Astrocyte of the spinal cord (primary cell): ENCODE measurements around the gene SLC17A7.

Experiments
- DNase-seq: peaks from one replicate; pipeline ENCODE4 v3.0.0; 2011; ENCODE audit warnings: low read depth, low spot score
- H3K4me3 ChIP-seq: 2 replicates; pipeline ENCODE4 v1.5.1; 2011; ENCODE audit warnings: low read depth, mild to moderate bottlenecking, low read length, moderate library complexity
- in situ Hi-C: cut with HindIII; loops from 2 replicates; pipeline ENCODE4 v1.10.0; 2017; ENCODE audit warnings: low sequenced_read_pairs
- TF ChIP-seq, protein P1 (sequence below): IDR thresholded peaks from 2 replicates; pipeline ENCODE4 v1.5.1; 2012; ENCODE audit warnings: low read depth, mild to moderate bottlenecking, low read length, inconsistent platforms

SLC17A7 gene

DNA sequence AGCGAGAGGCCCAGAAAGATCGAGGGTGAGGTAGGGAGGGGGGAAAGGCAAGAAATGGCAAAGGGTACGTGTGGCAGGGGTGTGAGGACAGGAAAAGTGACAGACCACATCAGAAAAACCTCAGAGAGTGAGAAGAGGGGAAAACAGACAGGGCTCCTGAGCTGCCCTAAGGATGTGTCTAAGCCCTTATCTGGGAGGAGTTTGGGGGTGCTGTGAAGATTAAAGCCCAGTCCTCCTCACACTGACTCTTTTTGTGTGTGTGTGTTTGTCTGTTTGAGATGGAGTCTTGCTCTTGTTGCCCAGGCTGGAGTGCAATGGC lies 17.4 kb downstream of the SLC17A7 start:
- no peak overlapping the region for H3K4me3 ChIP-seq
- in situ Hi-C loops: no loop called here
- no peak for DNase-seq
- TF ChIP-seq, protein P1, sequence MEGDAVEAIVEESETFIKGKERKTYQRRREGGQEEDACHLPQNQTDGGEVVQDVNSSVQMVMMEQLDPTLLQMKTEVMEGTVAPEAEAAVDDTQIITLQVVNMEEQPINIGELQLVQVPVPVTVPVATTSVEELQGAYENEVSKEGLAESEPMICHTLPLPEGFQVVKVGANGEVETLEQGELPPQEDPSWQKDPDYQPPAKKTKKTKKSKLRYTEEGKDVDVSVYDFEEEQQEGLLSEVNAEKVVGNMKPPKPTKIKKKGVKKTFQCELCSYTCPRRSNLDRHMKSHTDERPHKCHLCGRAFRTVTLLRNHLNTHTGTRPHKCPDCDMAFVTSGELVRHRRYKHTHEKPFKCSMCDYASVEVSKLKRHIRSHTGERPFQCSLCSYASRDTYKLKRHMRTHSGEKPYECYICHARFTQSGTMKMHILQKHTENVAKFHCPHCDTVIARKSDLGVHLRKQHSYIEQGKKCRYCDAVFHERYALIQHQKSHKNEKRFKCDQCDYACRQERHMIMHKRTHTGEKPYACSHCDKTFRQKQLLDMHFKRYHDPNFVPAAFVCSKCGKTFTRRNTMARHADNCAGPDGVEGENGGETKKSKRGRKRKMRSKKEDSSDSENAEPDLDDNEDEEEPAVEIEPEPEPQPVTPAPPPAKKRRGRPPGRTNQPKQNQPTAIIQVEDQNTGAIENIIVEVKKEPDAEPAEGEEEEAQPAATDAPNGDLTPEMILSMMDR: no peak

DNA sequence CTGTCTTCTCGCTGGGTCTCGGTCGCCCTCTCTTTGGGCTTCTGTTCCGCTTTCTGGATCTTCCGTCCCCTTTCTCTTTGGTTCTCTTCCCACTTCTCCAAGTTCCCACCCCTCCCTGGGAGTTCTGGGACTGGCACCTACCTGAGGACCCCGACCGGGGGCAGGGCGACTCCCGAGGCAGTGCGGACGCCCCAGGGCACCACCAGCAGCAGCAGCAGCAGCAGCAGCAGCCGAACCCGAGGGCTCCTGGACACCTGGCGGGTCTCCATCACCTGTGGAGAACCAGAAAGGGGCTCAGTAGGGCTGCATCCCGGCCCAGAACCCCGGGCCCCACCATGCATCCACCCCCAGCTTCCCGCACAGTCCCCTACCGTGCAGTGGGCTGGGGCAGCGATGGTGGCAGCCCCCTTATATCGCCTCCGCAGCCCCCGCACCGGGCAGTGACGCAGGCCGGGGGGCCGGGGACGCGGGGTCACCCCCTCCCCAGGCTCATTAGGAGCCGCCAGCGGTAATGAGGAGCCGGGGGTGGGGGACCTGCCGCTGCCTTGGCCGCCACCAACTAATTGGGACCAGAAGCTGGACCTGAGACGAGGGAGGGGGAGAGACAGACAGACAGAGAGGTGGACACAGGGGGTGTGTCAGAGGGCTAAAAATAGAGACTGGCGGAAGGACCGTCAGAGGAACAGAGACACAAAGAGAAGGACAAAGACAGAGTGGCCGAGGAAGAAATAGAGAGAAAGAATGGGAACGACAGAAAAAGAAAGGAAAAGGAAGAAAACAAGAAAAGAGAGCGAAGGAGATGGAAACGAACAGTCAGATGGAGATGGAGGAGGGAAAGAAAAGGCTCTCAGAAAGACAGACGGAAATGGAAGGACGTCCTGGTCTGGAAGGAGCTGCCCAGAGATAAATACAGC lies 18.0 kb downstream of the SLC17A7 start, which contains the start of gene PTH2:
PTH2 (minus strand) TSS at position 371 of the 914 bp plus-strand sequence; CDS start at position 269, 102 bp downstream.
- in situ Hi-C loops: no loop called here
- H3K4me3 ChIP-seq: no peak within 1 kb of the TSS
- TF ChIP-seq, protein P1: no peak
- no peak for DNase-seq

DNA sequence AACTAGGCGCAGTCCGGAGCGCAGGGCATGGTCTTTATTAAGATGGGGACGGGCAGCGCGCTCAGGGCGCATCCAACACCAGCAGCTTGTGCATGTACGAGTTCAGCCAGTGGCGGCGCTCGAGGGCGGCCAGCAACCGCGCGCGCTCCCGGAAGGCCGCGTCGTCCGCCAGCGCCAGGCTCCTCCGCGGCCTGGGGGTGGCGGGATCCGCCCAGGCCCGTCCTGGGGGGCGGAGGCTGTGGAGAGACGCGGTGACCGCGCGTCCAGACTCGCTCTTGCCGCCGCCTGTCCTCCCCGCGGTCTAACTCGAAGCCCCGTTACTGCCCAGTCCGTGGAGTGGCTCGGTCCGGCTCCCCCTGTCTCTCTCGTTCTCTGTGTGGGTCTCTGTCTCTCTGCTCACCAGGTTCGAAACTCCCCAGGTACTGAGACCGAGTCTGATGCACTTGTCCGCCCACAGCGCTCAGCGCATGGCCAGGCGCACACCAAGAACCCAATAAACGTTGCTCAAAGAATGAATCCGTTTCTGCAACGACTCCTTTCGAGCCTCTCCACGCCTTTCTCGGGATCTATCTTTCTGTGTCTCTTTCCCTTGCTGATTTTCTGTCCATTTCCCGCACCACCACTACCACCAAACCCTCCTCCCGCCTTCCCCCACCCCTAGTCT lies 18.8 kb downstream of the SLC17A7 start:
- no peak for DNase-seq
- TF ChIP-seq, protein P1: no peak
- in situ Hi-C loops: no loop called here
- H3K4me3 ChIP-seq: no peak overlapping the region

DNA sequence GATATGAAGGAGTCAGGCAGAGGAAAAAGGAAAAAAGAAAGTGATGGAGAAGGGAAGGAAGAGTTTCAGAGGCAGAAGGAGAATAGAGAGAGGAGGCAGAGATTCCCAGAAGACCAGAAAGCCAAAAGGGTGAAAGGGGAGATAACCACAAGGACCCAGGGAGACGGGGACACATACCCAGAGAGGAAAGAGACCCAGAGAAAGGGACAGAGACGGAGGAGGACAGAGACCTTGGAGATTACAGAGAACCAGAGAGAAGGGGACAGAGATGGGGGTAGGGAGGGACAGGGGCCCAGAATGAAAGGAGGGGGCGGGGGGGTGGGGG lies 19.5 kb downstream of the SLC17A7 start:
- no peak overlapping the region for H3K4me3 ChIP-seq
- in situ Hi-C loops: no loop called here
- TF ChIP-seq, protein P1: no peak
- no peak for DNase-seq

DNA sequence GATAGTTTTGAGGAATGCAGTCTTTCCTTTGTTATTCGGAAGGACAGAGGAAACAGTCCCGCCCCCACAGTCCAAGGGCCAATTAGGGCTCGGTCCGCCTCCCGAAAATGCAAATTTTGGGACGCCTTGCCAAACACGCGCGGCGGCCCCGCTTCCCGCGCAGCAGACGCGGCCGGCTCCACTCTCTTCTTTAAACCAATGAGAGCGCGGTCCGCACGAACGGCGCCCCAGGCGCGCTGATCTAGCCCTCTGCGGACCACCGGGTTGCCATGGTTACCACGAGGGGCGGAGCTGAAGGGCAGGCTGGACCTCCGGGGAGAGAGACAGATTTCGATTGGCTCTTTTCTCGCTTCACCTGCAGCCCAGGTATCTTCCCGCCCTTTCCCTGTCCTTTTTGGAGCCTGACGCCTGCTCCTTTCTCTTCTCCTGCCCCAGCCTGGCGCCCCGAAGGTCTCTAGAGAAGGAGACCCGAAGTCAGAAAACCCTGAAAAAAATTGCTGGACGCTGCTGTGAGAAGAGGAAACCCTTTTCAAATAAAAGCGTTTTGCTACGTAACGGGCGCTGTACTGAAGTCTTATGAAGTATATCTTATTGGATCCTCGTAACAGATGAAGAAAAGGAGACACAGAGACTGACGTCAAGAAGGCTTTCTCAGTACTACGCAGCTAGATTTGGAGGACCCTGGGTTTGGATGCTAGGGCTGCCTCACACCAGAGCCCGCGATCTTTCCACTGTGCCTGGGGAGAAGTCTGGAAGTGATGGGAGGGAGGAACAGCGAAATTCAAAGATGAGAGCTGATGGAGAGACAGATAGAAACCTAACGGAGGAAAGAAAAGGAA lies 20.1 kb downstream of the SLC17A7 start:
- DNase-seq: peak; percentile 27
- in situ Hi-C loops: no loop called here
- TF ChIP-seq, protein P1: no peak
- H3K4me3 ChIP-seq: no peak overlapping the region

DNA sequence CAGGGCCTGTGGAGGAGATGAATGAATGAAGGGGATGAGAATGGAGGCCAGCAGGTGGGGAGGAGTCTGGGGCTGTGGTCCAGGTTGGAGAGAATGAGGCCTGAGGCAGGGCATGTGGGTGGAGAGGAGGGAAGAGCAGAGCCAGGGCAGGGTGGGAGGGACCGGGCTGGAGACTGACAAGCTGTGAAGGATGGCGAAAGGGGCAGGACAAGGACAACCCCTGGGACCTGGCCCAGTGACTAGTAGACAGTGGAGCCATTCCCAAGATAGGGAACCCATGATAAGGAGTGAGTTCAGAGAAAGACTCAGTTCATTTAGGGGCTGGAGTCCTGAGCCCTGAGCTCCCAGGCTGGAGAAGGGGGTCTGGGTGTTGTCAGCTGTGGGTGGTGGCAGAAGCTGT lies 21.1 kb downstream of the SLC17A7 start:
- in situ Hi-C loops: no loop called here
- H3K4me3 ChIP-seq: no peak overlapping the region
- TF ChIP-seq, protein P1: no peak
- no peak for DNase-seq
